GM19193 (cell line): ENCODE data around the gene RNF222.

Experiments used
- POLR2A ChIP-seq: IDR thresholded peaks from 4 replicates; pipeline ENCODE4 v1.6.1; 2011; ENCODE audit not compliant: insufficient read depth, insufficient read length; ENCODE audit errors: extremely low read depth

Gene RNF222

DNA sequence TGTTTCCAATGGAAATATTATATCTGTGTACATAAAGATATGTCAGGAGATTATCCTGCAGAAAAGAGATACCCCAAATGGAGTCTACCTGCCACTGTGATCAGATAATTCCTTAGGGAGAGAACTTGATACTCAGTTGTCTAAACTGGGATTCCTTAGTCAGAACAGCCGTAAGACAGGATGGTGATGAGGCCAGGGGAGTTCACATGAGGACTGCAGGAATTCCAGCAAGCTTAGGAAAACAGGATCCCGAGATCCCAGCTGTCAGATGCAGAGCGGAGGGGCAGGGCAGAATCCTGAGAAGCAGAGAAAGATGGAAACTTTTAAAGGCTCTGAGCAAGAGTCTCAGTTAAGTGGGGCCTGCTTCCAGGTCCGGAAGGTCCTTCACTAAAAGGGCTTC, 25.8 kb downstream of the RNF222 start:
- TF ChIP-seq POLR2A: no peak

GRCh38 chr17:8369944-8370343, 27.7 kb downstream of the RNF222 start:
- TF ChIP-seq POLR2A: no peak

DNA sequence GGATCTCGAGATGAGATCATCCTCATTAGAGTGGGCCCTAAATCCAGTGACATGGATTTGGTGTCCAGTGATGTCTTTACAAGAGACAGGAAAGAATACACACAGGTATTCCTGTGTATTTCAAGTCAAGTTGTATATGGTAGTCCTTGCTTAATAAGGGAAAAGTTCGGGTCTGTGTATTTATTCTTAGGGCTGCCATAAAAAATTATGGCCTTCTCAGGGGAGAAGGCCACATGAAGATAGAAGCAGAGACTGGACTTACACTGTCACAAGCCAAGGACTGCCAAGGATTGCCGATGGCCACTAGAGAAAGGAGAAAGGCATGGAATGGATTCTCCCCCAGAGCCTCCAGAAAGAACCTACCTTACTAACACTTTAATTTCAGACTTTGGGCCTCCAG, 29.4 kb downstream of the RNF222 start:
- TF ChIP-seq POLR2A: no peak

DNA sequence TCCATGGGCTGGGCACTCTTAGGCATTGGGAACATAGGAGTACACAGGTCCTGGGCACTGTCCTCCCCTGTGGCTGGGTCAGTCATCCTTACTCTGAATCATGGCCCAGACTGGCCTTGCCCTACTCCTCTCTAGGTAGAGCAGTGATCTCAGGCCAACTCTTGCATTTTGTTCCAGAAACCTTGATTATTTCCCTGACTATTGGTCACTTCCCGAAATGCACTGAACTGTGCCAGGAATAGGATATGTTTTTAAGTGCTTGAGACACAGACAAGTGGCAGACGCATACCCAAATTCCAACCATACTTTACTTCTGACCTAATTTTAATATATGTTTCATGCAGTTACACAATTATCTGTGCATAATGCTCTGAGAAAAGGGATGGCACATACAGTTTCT, 31.4 kb downstream of the RNF222 start:
- TF ChIP-seq POLR2A: no peak

DNA sequence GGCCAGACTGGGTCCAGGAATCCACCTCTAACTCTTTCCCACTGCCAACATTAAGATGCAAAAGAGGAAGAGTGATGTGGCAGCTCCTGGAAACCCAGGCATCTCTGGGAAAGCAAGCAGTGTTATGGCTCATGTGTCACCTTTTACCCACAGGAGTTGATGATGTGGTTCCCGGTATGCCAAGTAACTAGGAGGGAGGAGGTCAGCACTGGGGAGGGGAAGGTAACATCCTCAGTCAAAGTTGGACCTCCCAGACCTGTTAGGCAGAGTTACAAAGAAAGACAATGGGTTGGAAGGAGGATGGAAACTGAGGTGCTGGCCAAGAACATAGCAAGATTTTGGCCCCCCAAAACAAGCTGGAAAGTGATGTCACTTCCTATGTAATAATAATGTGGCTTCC, 32.5 kb downstream of the RNF222 start:
- TF ChIP-seq POLR2A: no peak

DNA sequence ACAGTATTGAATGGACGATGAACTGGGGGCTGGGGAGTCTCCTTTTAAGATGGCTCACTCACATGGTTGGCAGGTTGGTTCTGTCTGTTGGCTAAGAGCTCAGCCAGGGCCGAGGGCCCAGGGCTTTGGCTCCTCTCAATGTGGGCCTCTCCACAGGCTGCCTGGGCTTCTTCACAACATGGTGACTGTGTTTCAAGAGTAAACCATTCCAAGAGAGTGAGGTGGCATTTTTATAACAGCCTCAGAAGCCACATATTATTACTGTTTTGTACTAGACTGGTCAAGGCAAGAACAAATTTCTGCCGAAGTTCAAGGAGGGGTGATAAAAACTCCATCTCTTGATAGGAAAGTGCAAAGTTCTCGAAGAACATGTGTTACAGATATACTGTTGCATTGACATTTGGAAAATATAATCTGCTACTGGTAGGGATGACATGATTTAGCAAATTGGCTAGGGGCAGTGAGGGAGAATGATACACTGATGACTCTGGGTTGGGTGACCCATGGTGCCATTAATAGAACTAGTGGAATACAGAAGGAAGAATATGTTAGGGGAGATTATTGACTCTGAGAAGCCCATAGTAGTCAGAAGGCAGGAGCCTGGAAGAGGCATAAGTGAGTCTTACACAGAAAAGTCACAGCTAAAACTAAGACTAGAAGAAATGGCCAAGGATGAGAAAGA, 34.8 kb downstream of the RNF222 start:
- no peak for TF ChIP-seq POLR2A

DNA sequence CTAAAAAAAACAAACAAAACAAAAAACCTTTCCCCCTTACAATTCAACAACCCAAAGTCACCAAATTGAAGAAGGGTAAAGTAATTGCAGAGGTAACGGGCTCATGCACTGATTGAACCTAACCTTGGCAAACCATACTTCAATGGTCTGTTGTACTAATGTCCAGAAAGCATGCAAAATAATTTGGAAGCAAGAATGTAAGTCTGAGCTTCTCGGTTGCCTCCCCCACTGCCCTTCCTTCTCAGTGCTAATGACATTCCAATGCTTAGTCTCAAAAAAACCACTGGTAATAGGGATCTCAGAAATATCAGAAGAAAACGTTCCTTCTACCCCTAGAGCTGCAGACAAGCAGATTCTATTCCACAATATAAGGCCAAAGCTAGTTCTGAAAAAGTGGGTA, 36.9 kb downstream of the RNF222 start:
- no peak for TF ChIP-seq POLR2A

GRCh38 chr17:8360260-8360659, 37.4 kb downstream of the RNF222 start:
- TF ChIP-seq POLR2A: no peak

GRCh38 chr17:8359769-8360168, 37.9 kb downstream of the RNF222 start:
- TF ChIP-seq POLR2A: no peak

DNA sequence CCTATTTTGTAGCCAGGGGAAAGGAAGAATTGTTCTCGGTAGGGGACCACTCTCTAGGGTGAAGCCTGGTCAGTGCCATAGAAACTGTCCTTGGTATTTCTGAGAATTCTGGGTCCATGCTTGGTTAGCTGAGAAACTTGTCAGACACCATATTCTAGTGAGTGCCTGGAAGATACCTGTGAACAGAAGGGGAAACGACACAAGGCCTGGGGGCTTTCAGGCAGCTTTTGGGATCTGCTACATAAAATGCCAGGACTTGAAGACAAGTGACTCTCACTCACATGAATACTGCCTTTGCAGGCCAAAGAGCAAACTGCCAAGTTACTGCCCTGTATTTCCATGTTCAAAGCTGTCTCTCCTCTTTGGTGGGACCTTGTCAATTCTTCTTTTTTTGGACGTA, 39.7 kb downstream of the RNF222 start:
- TF ChIP-seq POLR2A: no peak

DNA sequence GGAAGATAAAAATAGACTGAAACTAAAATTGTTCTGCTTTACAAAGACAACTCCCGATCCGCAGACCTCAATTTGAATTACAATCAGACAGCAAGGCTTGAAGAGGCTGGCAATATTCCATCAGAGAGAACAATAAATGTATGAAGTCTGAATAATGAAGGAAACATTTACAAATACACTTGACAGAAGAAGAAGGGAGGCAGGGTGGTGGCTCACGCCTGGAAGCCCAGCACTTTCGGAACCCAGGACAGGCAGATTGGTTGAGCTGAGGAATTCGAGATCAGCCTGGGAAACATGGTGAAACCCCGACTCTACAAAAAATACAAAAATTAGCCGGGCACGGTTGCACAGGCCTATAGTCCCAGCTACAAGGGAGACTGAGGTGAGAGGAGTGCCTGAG, 43.4 kb downstream of the RNF222 start:
- TF ChIP-seq POLR2A: no peak

DNA sequence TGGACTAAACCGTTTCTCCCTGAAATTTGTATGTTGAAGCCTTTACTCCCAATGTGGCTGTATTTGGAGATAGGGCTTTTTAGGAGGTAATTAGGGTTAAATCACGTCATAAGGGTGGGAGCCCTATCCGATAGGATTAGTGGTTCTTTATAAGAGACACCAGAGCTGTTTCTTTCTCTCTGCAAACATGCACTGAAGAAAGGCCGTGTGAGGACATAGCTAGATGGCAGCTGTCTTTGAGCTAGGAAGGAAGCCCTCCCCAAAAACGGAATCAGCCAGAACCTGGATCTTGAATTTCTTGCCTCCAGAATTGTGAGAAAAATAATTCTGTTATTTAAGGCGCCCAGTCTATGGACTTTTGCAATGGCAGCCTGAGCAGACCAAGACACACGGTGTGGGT, 43.9 kb downstream of the RNF222 start:
- TF ChIP-seq POLR2A: no peak

GRCh38 chr17:8350339-8350738, 47.3 kb downstream of the RNF222 start:
- TF ChIP-seq POLR2A: no peak

DNA sequence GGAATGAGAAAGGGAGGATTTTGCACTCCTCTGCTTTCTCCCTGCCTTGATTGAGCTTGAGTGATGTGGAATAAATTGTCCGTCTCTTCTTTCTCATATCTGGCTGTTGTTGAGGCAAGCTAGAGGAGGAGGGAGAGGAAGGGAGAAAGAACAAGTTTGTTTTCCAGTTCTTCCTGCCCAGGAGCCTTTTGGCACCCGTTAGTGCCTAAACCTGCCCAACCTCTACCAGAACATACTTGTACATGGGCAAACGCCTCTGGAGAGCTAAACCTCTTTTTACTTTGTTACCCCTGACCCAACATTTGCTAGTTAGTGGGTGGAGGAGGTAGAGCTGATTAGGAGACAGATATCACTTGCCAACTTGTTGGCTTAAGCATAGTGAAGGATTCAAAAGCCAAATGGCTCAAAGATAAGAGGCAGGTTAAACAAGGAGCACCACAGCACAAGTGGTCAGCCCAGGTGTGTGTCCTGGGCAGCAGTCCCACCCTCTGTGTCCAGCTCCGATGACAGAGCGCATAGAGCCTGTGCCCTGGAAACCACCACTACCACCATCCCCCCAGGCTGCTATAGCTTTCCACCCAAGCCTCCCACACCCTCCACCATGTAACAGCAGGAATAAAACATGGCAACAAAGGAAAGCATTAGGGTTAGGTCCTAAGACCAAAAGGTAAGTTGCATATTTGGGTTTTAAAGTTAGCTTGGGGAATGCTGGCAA, 51.5 kb downstream of the RNF222 start:
- no peak for TF ChIP-seq POLR2A

DNA sequence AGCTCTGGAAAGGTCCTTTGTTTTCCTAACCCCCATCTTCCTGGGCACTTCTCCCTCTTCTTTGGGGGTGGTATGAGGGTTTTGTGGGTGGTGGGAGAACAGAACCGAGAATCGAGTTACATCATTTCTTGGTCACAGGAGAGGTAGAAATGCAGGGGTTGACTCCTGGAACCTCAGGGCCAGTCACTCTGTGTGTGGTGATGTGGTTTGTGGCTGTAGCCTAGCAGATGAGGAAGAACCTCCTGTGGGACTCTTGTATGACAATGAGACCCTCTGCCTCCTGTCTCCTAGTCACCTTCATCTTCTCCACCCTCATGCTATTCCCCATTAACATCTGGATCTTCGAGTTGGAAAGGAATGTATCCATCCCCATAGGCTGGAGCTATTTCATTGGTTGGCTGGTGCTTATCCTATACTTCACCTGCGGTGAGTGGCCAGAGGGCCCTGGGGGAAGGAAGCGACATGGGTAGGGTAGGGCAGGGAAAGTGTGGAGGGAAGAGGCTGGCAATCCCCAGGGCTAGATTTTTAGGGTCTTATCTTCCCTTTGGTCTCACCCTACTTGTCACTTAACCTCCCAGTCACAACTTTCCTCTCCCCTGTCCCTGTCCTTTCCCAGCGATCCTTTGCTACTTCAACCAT, 52.5 kb downstream of the RNF222 start:
- TF ChIP-seq POLR2A: no peak

GRCh38 chr17:8341456-8341855, 56.2 kb downstream of the RNF222 start:
- no peak for TF ChIP-seq POLR2A
